Panc1 (cell line): Measurements from ENCODE around the gene GDF11. TPM values are rescaled to one million over a fixed set of nuclear protein-coding genes. Genes with fewer than 3 reads are reported as not detected.

Experiments used
- ATAC-seq: fragments of 200-7000 bp; cut with Tn5 transposase; 2 replicates; pipeline ENCODE4 v1.9.1; 2020; ENCODE audit warnings: mild to moderate bottlenecking, moderate library complexity
- BruUV-seq: library from RNA; stranded (reverse); fragments of 400-500 nt; replicated peaks from 2 replicates; lab custom pipeline; 2021; lab: Mats Ljungman, UMichigan
- CTCF ChIA-PET: fragments of 300-600 bp; sonication (Branson Sonifier 250); formaldehyde crosslinking; loops from one replicate; lab custom pipeline; 2022; ENCODE audit warnings: antibody characterized with exemption; lab: Charles Lee
- POLR2A ChIA-PET: fragments of 300-600 bp; sonication (Branson Sonifier 250); formaldehyde crosslinking; loops from one replicate; lab custom pipeline; 2022; ENCODE audit warnings: antibody characterized with exemption; lab: Charles Lee
- DNase-seq: peaks from one replicate; pipeline ENCODE4 v3.0.0-alpha.2; 2010; ENCODE audit warnings: low read depth, low spot score
- H3K27ac ChIP-seq: 2 replicates; pipeline ENCODE4 v1.5.1; 2011; ENCODE audit warnings: mild to moderate bottlenecking, low read length, inconsistent platforms
- H3K27me3 ChIP-seq: fragments of 200-500 bp; sonication (Bioruptor generic); 2 replicates; pipeline ENCODE4 v1.6.0; 2014; ENCODE audit warnings: low read length, inconsistent platforms; ENCODE audit not compliant: control insufficient read depth, insufficient read depth
- H3K36me3 ChIP-seq: fragments of 200-500 bp; sonication (Bioruptor generic); 2 replicates; pipeline ENCODE4 v1.5.1; 2014; ENCODE audit warnings: inconsistent platforms, mild to moderate bottlenecking, low read length, moderate library complexity; ENCODE audit not compliant: control insufficient read depth, insufficient read depth
- H3K4me1 ChIP-seq: 2 replicates; pipeline ENCODE4 v1.5.1; 2011; ENCODE audit warnings: inconsistent platforms, mild to moderate bottlenecking, low read length, moderate library complexity; ENCODE audit not compliant: control insufficient read depth, insufficient read depth
- H3K4me3 ChIP-seq, 2 experiments: 2 replicates each; pipeline ENCODE4 v1.5.1; 2011 to 2012; ENCODE audit warnings: low read depth in 2 of 2, low read length in 2 of 2, mild to moderate bottlenecking in 2 of 2, inconsistent platforms in 1 of 2, moderate library complexity in 1 of 2
- H3K9me3 ChIP-seq: fragments of 200-500 bp; sonication (Bioruptor generic); 2 replicates; pipeline ENCODE4 v1.5.1; 2014; ENCODE audit warnings: low read depth, mild to moderate bottlenecking, inconsistent platforms, low read length, moderate library complexity; ENCODE audit not compliant: control insufficient read depth, insufficient read depth
- CTCF ChIP-seq: fragments of 450-650 bp; IDR thresholded peaks from 2 replicates; pipeline ENCODE4 v1.5.1; 2017; ENCODE audit warnings: mild to moderate bottlenecking
- POLR2AphosphoS5 ChIP-seq: IDR thresholded peaks from 2 replicates; pipeline ENCODE4 v1.6.1; 2012; ENCODE audit warnings: mild to moderate bottlenecking, low read depth, low read length, moderate library complexity
- REST ChIP-seq, 2 experiments: IDR thresholded peaks; 2 replicates each; pipeline ENCODE4 v1.6.1; 2011 to 2012; ENCODE audit warnings: low read depth in 2 of 2, control low read depth in 1 of 2, low read length in 1 of 2, mild to moderate bottlenecking in 1 of 2, moderate library complexity in 1 of 2; ENCODE audit not compliant: insufficient read depth in 1 of 2
- SIN3A ChIP-seq: IDR thresholded peaks from 2 replicates; pipeline ENCODE4 v1.6.1; 2012; ENCODE audit warnings: low read depth, mild to moderate bottlenecking, low read length, moderate library complexity, borderline replicate concordance; ENCODE audit not compliant: insufficient read depth
- TCF7L2 ChIP-seq: IDR thresholded peaks from 2 replicates; pipeline ENCODE4 v1.6.1; 2011; ENCODE audit warnings: mild to moderate bottlenecking, low read depth, low read length, inconsistent platforms
- in situ Hi-C: cut with HindIII; loops from 2 replicates; pipeline ENCODE4 v1.10.0; 2016; ENCODE audit warnings: low sequenced_read_pairs, low pct_unique_long_range_greater_than_20kb
- intact Hi-C: fragments of 100-400 bp; cut with micrococcal nuclease; formaldehyde crosslinking; loops from one replicate; pipeline ENCODE4 v1.10.0; 2022; ENCODE audit not compliant: unreplicated experiment
- total RNA-seq: library from RNA; stranded (reverse); gene quantifications from one replicate; pipeline ENCODE4 v1.2.1, GENCODE V29; 2021; ENCODE audit not compliant: unreplicated experiment

Gene GDF11
- total RNA-seq, 1 experiment from 2014 or later, result 11.8 TPM

DNA sequence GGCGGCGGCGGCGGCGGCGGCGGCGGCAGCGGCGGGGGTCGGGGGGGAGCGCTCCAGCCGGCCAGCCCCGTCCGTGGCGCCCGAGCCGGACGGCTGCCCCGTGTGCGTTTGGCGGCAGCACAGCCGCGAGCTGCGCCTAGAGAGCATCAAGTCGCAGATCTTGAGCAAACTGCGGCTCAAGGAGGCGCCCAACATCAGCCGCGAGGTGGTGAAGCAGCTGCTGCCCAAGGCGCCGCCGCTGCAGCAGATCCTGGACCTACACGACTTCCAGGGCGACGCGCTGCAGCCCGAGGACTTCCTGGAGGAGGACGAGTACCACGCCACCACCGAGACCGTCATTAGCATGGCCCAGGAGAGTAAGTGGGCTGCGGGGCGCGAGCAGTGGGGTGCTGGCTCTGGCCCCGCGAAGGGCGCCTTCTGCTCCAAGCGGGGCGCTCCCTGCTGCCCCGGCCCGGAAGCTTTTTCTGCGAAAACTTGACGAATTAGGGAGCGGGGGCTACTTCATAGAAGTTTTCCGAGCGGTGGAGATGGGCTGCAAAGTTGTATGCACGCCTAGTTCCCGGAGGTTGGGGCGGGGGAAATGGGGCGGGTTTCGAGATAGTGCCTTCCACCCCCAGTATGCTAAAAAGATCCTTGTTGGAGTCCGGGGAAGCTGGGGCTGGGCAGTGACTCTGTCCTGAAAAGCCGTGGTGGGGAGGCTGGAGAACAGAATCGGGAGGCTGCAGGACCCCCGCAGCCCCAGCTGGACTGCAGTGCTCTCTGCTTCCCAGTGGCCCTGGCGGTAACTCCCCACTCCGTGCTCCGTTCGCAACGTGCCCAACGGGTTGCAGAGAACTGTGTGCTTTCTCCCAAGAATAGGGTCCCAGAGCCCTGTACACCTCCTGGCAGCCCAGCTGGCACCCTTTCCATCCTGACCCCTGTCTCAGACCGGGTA, 751 bp downstream of the GDF11 start:
- H3K4me1 ChIP-seq, result peaks cover 24% of the 10 kb centered on the region
- no peak for TF ChIP-seq REST (IDR thresholded peaks at IDR 0.05; ENCODE audit: insufficient read depth in 1 of 2, low read depth in 2 of 2, low read length in 1 of 2)
- TF ChIP-seq TCF7L2, result no peak
- TF ChIP-seq CTCF, result peak; percentile 39; the same call in 1 of the 2 replicates
- TF ChIP-seq SIN3A, result 0 out of 2 replicates have a peak, but pooled peaks have one; percentile 53
- TF ChIP-seq POLR2AphosphoS5, result no peak
- BruUV-seq, result TSS peak; percentile 48
- in situ Hi-C loops (no loop called here), intact Hi-C loops (loop anchor here (10.0 kb wide), 1 partner anchor 201 kb away; no protein-coding TSS in a partner anchor)
- H3K4me3 ChIP-seq, result peak overlapping the region; percentile 48 to 57
- ChIA-PET POLR2A (interaction anchor here (0.5 to 0.6 kb wide), 2 partner anchors 81 to 300 kb away, joined by 3 to 10 read pairs; no protein-coding TSS in a partner anchor), CTCF (no interaction called here)
- no peak overlapping the region for H3K27ac ChIP-seq
- H3K36me3 ChIP-seq, result no peaks in the 10 kb centered on the region
- H3K9me3 ChIP-seq, result no peaks in the 10 kb centered on the region
- DNase-seq, result no peak
- no peaks in the 10 kb centered on the region for H3K27me3 ChIP-seq
- ATAC-seq, result peak; percentile 80

- Histone ChIP-seq H3K27ac (no peak overlapping the region), H3K4me1 (peaks cover 24% of the 10 kb centered on the region), H3K9me3 (no peaks in the 10 kb centered on the region), H3K36me3 (no peaks in the 10 kb centered on the region), H3K27me3 (no peaks in the 10 kb centered on the region), H3K4me3 (peak overlapping the region; percentile 48 to 57)
- no peak for DNase-seq
- TF ChIP-seq POLR2AphosphoS5 (no peak), CTCF (no peak), SIN3A (no peak), REST (IDR thresholded peaks at IDR 0.05; ENCODE audit: insufficient read depth in 1 of 2, low read depth in 2 of 2, low read length in 1 of 2) (no peak), TCF7L2 (no peak)
- ATAC-seq, result no peak
- in situ Hi-C loops, result no loop called here
- no TSS peak for BruUV-seq
- ChIA-PET POLR2A (interaction anchor here (0.6 kb wide), 3 partner anchors 34 to 299 kb away, joined by 3 to 10 read pairs (median 6); no protein-coding TSS in a partner anchor), CTCF (no interaction called here)
- intact Hi-C loops, result loop anchor here (10.0 kb wide), 1 partner anchor 200 kb away; no protein-coding TSS in a partner anchor
Observed at GRCh38 chr12:55744340-55745030, 1.6 kb downstream of the GDF11 start.
